ENCODE measurements around the gene MRC1.

GRCh38 chr10:17808971-17809841, at the start of gene MRC1:
- TF ChIP-seq SUZ12 (IDR thresholded peaks at IDR 0.05; ENCODE audit: extremely low read depth, insufficient read depth, insufficient read length), result no peak
- no peak for TF ChIP-seq YY1 (IDR thresholded peaks at IDR 0.05; ENCODE audit: insufficient read depth, insufficient read length)
- no peak for TF ChIP-seq ZNF274 (IDR thresholded peaks at IDR 0.05; ENCODE audit: low read depth, low read length)
